Raji (cell line): Measurements from ENCODE around the gene MLNR.

ENCODE experiments used
- POLR2A ChIP-seq: IDR thresholded peaks from 2 replicates; pipeline ENCODE4 v1.6.1; 2011; ENCODE audit warnings: low read depth, low read length, control low read depth; ENCODE audit not compliant: insufficient read depth

MLNR gene

GRCh38 chr13:49220036-49220855, at the start of gene MLNR:
MLNR (plus strand) TSS chr13:49220338; CDS start chr13:49220338, 0 bp downstream.
- TF ChIP-seq POLR2A = no peak

- no peak for TF ChIP-seq POLR2A
Observed at GRCh38 chr13:49171359-49171758, 48.8 kb upstream of the MLNR start.

- no peak for TF ChIP-seq POLR2A
Observed at GRCh38 chr13:49183672-49184325, 36.3 kb upstream of the MLNR start.

- TF ChIP-seq POLR2A = no peak
Observed at GRCh38 chr13:49184621-49185020, 35.5 kb upstream of the MLNR start.

GRCh38 chr13:49185264-49185663, 34.9 kb upstream of the MLNR start:
- no peak for TF ChIP-seq POLR2A

- no peak for TF ChIP-seq POLR2A
Observed at GRCh38 chr13:49190901-49191300, 29.2 kb upstream of the MLNR start.

- TF ChIP-seq POLR2A = no peak
Observed at GRCh38 chr13:49206641-49207040, 13.5 kb upstream of the MLNR start.

- TF ChIP-seq POLR2A = no peak
Observed at GRCh38 chr13:49208619-49209018, 11.5 kb upstream of the MLNR start.

GRCh38 chr13:49210114-49210513, 10.0 kb upstream of the MLNR start:
- no peak for TF ChIP-seq POLR2A

GRCh38 chr13:49210669-49211068, 9.5 kb upstream of the MLNR start:
- TF ChIP-seq POLR2A = no peak

- TF ChIP-seq POLR2A = no peak
Observed at GRCh38 chr13:49213539-49213938, 6.6 kb upstream of the MLNR start.

GRCh38 chr13:49213997-49214916, 5.9 kb upstream of the MLNR start:
- no peak for TF ChIP-seq POLR2A

GRCh38 chr13:49214917-49215376, 5.2 kb upstream of the MLNR start:
- peak; percentile 25; the same call in 1 of the 2 replicates for TF ChIP-seq POLR2A

- TF ChIP-seq POLR2A = no peak
Observed at GRCh38 chr13:49216334-49216733, 3.8 kb upstream of the MLNR start.

- TF ChIP-seq POLR2A = no peak
Observed at GRCh38 chr13:49217962-49218492, 2.1 kb upstream of the MLNR start.
